HG02885 (cell line): Measurements from ENCODE around the gene UBB.

Experiments
- ATAC-seq: cut with Tn5 transposase; IDR thresholded peaks from one replicate; pipeline ENCODE4 v1.9.1; 2021; ENCODE audit warnings: mild to moderate bottlenecking; ENCODE audit not compliant: unreplicated experiment, poor library complexity

Gene UBB

DNA sequence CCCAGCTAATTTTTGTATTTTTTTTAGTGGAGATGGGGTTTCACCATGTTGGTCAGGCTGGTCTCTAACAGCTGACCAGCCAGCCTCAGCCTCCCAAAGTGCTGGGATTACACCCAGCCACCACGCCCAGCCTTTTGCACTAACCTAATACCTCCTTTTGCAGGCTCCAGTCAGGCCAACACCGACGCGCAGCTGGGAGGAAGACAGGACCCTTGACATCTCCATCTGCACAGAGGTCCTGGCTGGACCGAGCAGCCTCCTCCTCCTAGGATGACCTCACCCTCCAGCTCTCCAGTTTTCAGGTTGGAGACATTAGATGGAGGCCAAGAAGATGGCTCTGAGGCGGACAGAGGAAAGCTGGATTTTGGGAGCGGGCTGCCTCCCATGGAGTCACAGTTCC is 36.5 kb downstream of the UBB start:
- ATAC-seq: no peak

DNA sequence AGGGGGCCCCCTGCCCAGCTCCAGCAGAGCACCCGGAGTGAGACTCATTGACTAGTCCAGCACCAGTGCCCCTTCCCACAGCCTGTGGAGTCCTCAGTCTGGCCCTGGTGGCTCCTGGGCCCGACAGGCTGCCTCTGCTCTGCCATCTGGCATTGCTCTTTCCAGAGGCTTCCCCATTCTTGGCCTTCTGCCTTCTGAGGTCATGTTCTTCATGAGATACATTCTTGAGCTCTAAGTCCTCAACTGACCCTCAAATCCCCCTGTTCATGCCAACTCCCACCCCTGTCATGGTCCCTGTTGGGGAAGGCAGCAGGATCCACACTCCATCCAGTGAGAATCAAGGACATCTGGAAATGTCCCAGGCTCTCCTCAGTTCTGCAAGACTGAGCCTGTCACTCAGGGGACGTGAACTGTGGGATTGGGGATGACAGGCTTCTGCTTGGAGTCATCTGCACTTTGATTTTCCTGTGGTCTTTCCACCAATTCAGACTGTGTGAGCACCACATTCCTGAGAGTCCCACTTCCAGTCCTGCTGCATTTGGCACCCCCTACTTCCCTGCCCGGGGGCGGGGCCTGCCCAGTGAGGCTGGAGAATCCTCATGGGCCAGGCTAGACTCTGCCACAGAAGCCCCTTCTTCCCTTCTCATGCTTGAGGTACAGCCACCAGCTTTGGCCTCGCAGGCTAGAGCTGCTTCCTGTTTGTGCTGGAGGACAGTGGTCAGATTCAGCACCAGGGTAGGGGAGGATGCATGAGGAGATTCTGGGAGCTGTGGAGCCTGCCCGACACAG is 37.2 kb downstream of the UBB start:
- no peak for ATAC-seq

DNA sequence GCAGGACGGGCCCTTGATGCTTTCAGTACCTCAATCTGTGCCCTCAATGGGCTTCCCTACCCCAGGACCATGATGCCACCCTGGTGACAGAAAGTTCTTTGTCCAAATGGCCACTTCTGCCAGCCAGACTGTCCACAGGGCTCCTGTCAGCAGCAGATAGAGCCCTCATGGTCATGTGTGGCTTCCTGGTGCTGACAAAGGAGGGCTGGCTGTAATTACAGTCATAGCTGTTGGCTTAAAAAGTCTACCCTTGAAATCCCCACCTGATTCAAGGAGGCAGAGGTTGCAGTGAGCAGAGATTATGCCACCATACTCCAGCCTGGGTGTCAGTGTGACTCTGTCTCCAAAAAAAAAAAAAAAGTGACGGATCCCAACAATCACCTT is 37.8 kb downstream of the UBB start:
- ATAC-seq: no peak

DNA sequence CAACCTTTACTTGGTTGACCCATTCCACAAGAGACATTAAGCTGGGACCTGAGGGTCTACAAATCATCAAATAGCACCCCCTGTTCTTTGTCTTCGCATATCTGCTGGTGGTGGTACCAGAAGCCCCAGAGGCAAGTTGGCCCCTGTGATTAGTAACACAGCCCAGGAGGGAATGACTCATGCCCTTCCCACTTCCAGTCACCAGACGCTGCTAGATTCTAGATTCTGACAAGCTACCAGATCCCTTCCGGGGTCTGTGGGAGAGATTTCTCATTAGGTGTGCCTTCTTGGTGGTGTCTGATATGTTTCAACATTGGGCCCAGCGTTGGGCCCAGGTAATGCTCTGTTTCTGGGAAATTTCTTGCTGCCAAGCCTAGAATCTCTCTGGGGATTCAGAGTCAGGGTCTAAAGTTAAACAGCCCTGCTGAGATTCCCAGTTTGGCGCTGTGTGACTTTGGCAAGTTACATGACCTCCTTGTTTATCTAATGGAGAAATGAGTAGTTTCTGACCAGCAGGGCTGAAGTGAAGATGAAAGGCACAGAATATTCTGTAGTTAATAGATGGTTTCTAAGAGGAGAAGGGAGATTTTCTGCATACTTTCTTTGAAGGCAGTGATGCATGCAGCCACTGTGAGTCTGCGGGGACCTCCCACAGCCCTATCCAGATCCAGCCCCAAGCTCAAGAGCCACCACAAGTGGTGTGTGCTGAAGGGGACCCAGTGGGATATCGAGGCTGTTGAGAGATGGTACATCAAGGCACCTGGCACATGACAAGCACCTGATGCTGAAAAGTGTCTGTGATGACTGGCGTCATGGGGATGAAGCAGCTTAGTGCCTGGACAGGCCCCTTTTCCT is 38.4 kb downstream of the UBB start:
- peak; percentile 36 for ATAC-seq

DNA sequence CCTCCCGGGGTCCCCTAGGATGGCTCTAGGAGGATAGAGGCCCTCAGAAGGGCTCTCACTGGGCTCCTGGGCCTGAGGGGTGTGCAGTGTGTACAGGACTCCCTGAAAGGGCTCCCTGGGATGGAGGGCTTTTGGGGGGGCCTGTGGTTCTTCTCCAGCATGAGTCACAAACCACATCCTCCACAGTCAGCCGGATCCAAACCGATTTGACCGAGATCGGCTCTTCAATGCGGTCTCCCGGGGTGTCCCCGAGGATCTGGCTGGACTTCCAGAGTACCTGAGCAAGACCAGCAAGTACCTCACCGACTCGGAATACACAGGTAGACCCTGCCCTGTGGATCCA is 39.0 kb downstream of the UBB start:
- no peak for ATAC-seq

DNA sequence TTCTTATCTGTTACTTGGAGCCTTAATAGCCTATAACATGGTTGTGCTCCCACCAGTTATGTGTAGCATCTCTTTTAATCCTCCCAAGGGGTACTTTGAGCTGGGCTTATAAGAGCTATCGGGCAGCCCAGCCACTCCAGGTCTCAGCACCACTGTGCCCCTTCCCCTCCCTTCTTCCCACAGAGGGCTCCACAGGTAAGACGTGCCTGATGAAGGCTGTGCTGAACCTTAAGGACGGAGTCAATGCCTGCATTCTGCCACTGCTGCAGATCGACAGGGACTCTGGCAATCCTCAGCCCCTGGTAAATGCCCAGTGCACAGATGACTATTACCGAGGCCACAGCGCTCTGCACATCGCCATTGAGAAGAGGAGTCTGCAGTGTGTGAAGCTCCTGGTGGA is 41.5 kb downstream of the UBB start:
- ATAC-seq: no peak

DNA sequence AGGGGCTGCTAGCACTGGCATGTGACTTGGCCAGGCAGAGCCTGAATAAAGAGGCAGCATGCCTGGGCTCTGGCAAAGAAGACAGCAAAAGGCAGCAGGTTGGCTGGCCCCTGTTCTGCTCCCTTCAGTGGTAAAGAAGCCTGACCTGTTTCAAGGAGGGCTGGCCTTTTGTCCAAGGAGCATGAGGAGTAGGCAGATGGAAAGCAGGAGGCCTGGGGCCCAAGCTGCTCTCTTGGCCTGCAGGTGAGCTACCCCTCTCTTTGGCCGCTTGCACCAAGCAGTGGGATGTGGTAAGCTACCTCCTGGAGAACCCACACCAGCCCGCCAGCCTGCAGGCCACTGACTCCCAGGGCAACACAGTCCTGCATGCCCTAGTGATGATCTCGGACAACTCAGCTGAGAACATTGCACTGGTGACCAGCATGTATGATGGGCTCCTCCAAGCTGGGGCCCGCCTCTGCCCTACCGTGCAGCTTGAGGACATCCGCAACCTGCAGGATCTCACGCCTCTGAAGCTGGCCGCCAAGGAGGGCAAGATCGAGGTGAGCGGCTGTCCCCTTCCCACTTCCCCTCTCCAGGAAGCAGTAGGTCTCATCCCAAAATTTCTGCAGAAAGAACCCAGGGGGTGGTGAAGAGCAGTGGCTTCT is 42.5 kb downstream of the UBB start:
- no peak for ATAC-seq

DNA sequence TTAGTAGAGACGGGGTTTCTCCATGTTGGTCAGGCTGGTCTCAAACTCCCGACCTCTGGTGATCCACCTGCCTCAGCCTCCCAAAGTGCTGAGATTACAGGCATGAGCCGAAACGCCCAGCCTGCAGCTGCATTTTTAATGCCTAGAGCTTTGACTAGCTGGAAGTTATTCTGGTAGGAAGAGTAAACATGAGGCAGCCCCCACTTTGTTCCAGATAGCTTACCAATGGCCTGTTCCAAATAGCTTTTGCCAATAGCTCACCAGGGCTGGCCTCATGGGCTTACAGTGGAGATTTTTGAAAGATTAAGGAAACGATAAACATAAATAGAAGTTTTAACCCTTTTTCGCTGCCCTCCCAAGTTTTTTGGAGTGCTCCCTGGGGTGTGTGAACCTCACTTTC is 44.3 kb downstream of the UBB start:
- ATAC-seq: no peak

DNA sequence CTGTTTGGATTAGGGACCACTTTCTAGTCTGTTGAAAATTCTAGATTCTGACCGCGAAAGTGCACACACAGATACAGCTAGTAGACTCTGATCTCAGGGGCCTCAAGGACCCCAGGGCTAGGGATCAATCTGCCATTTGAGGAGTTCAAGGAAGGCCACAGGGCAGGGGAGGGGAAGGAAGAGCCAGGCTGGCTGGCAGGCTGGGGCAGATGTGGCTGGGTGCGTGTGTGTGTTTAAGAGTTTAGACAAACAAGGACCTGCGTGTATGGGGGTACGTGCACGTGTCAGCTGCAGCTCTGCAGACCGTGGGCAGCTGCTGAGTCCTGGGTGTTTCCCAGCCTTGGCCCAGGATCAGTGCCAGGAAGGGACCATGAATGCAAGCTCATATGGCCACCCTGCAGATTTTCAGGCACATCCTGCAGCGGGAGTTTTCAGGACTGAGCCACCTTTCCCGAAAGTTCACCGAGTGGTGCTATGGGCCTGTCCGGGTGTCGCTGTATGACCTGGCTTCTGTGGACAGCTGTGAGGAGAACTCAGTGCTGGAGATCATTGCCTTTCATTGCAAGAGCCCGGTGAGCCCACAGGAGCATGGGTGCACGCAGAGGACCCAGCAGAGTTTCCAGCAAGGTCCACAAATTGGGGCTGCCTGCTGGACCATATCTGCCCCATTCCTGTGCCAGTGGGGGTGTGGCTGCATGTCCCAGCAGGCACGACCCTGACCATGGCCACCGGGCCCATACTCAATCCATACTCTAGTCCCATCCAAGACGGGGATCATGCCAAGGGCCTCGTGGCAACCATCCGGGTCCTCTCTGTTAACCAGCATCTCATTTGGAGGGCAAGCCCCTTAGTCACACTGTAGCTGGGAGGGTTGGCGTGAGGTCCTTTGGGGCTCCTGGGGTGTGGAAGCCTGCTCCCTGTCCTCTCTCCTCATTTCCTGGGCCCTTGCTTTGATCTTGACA is 45.1 kb downstream of the UBB start:
- no peak for ATAC-seq

DNA sequence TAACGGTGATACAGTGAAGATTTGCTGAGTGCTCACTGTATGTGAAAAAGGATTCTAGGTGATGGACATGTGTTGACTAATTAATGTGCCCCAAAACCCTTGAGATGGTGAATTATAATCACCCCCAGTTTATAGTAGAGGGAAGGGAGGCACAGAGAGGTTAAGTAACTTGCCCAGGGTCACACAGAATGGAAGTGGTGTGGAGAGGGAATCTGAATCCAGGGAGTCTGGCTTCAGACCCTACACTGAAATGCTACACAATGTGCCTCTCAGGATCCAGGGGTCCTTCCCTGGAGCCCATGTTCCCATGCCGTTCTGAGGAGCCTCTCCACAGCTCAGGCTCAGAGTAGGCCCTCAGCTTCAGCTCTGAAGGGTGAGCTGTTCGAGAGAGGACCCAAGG is 46.1 kb downstream of the UBB start:
- ATAC-seq: no peak

DNA sequence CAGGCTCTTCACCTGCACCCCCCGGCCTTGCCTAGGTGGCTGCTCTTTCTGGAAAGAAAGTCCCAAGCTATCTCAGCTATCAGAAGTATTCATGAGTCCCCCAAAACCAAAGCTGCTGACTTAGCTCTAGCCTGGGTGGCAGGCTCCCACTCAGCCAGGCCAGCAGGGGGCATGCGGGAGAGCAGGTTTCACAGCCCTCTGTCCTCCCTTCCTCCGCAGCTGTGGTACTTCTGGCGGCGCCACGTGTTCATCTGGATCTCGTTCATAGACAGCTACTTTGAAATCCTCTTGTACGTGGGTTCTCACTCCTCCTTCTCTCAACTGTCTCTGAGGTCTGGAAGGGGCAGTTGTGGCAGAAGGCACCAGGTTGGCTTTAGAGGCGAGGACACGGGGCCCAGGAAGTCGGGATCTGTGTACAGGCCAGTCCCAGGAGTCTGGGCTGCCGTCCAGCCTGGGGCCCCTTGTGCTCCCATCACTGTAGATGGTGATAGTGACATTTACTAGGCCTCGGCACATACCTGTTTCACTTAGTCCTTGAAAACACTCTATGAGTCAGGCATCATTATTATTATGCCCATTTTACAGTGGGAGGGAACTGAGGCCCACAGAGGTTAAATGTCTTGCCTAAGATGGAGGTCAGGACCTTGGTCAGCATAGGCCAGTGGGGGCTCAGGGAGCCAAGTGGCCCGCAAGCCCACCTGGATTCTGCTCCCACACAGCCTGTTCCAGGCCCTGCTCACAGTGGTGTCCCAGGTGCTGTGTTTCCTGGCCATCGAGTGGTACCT is 47.4 kb downstream of the UBB start:
- ATAC-seq: no peak

DNA sequence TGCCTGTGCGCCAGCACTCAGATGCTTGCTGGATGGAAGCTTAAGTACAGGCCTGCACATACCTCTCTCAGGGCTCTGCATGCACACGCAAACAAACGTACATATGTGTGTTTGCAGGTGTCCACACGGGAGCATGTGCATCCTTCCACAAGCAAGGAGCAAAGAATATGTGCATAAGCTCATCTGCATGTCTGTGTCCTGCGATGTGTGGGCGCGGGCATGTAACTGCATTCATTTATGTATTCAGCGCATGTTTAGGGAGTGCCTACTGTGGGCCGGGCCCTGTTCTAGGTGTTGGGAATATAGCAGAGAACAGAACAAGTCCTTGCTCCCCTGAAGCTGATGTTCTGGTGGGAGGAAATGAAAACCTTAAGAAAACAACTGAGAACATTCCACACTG is 48.2 kb downstream of the UBB start:
- ATAC-seq: no peak

DNA sequence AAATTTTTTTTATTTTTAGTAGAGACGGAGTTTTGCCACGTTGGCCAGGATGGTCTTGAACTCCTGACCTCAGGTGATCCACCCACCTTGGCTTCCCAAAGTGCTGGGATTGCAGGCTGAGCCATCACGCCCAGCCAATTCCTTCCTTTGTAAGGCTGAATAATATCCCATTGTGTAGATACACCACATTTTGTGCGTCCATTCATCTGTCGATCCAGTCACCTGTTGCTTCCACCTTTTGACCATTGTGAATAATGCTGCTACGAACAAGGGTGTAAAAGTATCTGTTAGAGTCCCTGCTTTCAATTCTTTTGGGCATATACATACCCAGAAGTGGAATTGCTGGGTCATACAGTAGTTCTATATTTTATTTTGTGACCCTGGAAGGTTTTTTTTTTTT is 49.8 kb downstream of the UBB start:
- ATAC-seq: no peak

DNA sequence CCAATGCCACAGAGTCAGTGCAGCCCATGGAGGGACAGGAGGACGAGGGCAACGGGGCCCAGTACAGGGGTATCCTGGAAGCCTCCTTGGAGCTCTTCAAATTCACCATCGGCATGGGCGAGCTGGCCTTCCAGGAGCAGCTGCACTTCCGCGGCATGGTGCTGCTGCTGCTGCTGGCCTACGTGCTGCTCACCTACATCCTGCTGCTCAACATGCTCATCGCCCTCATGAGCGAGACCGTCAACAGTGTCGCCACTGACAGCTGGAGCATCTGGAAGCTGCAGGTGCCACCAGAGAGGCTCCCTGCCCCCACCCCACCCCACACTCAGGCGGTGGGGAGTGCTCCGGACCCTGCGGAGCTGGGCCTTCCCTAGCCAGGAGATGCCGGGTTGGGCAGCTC is 51.1 kb downstream of the UBB start:
- no peak for ATAC-seq
